ENCODE data around the gene TCF23. TPM values are rescaled to one million over a fixed set of nuclear protein-coding genes. Genes with fewer than 3 reads are reported as not detected.
"Not testable (repeated sequence)": the region's sequence is repeated elsewhere in the genome, so short reads cannot be mapped to it uniquely, and the experiment has no call there.

Gene TCF23
- total RNA-seq, 1 donor from 2014 or later: not detected

GRCh38 chr2:27191070-27191829 lies 42.4 kb downstream of the TCF23 start:
- DNase-seq: no peak

GRCh38 chr2:27194538-27195354 lies 45.9 kb downstream of the TCF23 start:
- DNase-seq: no peak

- not testable (repeated sequence) for DNase-seq
These were observed 47.0 kb downstream of the TCF23 start for GRCh38 chr2:27195799-27196198.

- not testable (repeated sequence) for DNase-seq
These were observed 49.3 kb downstream of the TCF23 start for GRCh38 chr2:27198068-27198467.

- no peak for DNase-seq
These were observed 49.8 kb downstream of the TCF23 start for GRCh38 chr2:27198627-27199026.

- DNase-seq: no peak
These were observed 50.4 kb downstream of the TCF23 start for GRCh38 chr2:27199241-27199640.

GRCh38 chr2:27201675-27202074 lies 52.9 kb downstream of the TCF23 start:
- DNase-seq: no peak

GRCh38 chr2:27202854-27203253 lies 54.0 kb downstream of the TCF23 start:
- no peak for DNase-seq

- no peak for DNase-seq
These were observed 54.9 kb downstream of the TCF23 start for GRCh38 chr2:27203741-27204140.

- DNase-seq: no peak
These were observed 55.8 kb downstream of the TCF23 start for GRCh38 chr2:27204566-27204965.

- no peak for DNase-seq
These were observed 56.4 kb downstream of the TCF23 start for GRCh38 chr2:27205206-27205605.

- DNase-seq: no peak
These were observed 57.5 kb downstream of the TCF23 start for GRCh38 chr2:27206346-27206745.

Other genes starting within 250 kb of the TCF23 start
- 15.4 TPM for gene MAPRE3, start 178.4 kb upstream of the TCF23 start, total RNA-seq
- gene TMEM214, start 116.0 kb upstream of the TCF23 start, total RNA-seq: 7.8 TPM
- 17.5 TPM for gene AGBL5, start 97.3 kb upstream of the TCF23 start, total RNA-seq
- gene OST4, start 77.3 kb upstream of the TCF23 start, total RNA-seq: 132 TPM
- gene EMILIN1, start 70.4 kb upstream of the TCF23 start, total RNA-seq: 4.5 TPM
- gene KHK, start 62.2 kb upstream of the TCF23 start, total RNA-seq: 6.2 TPM
- gene CGREF1, start 29.9 kb upstream of the TCF23 start, total RNA-seq: 17.3 TPM
- 0.31 TPM for gene ABHD1, start 25.2 kb upstream of the TCF23 start, total RNA-seq
- 19.0 TPM for gene PREB, start 14.4 kb upstream of the TCF23 start, total RNA-seq
- gene PRR30, start 9.6 kb upstream of the TCF23 start, total RNA-seq: not detected
- 43.7 TPM for gene ATRAID, start 63.0 kb downstream of the TCF23 start, total RNA-seq
- gene SLC5A6, start 63.3 kb downstream of the TCF23 start, total RNA-seq: 15.6 TPM
- gene CAD, start 68.4 kb downstream of the TCF23 start, total RNA-seq: 16.2 TPM
- 0.47 TPM for gene SLC30A3, start 114.0 kb downstream of the TCF23 start, total RNA-seq
- gene DNAJC5G, start 126.4 kb downstream of the TCF23 start, total RNA-seq: not detected
- not detected for gene TRIM54, start 133.4 kb downstream of the TCF23 start, total RNA-seq
- 1.1 TPM for gene UCN, start 159.4 kb downstream of the TCF23 start, total RNA-seq
- 36.8 TPM for gene MPV17, start 174.1 kb downstream of the TCF23 start, total RNA-seq
- gene GTF3C2, start 207.8 kb downstream of the TCF23 start, total RNA-seq: 28.2 TPM
- gene EIF2B4, start 221.3 kb downstream of the TCF23 start, total RNA-seq: 19.2 TPM
- gene SNX17, start 221.6 kb downstream of the TCF23 start, total RNA-seq: 51.5 TPM
- gene ZNF513, start 231.7 kb downstream of the TCF23 start, total RNA-seq: 12.0 TPM

Data from occipital lobe (tissue), 2 donors.